GM18868 (cell line): ENCODE data around the gene C5orf24.
"Not testable (repeated sequence)": the region's sequence is repeated elsewhere in the genome, so short reads cannot be mapped to it uniquely, and the experiment has no call there.

Source experiments
- ATAC-seq: cut with Tn5 transposase; IDR thresholded peaks from one replicate; pipeline ENCODE4 v1.9.1; 2021; ENCODE audit warnings: mild to moderate bottlenecking, moderate library complexity; ENCODE audit not compliant: unreplicated experiment

The C5orf24 gene

GRCh38 chr5:134845852-134846640, at the start of gene C5orf24:
TSS of gene C5orf24 (plus strand) at chr5:134845968. CDS start at chr5:134854901, 8,933 bp downstream.
- ATAC-seq = peak; percentile 95

- no peak for ATAC-seq
These were observed 47.3 kb upstream of the C5orf24 start for GRCh38 chr5:134798468-134798867.

- ATAC-seq = no peak
These were observed 41.9 kb upstream of the C5orf24 start for GRCh38 chr5:134803821-134804220.

DNA sequence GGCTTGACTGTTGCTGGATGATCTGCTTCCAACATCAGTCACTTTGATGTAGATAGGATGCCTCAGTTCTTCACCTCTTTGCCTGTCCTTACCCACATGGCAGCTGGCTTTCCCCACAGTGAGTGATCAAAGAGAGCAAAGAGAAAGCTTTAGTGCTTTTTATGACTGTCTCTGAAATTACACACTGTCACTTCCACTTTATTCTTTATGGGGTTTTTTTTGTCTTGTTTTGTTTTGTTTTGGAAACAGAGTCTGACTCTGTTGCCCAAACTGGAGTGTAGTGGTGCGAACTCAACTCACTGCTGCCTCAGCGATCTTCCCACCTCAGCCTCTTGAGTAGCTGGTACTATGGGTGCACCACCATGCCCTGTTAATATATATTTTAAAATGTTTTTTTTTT, 32.4 kb upstream of the C5orf24 start:
- peak; percentile 76 for ATAC-seq

GRCh38 chr5:134813827-134814226, 31.9 kb upstream of the C5orf24 start:
- ATAC-seq = peak; percentile 73

GRCh38 chr5:134817006-134817405, 28.8 kb upstream of the C5orf24 start:
- ATAC-seq = no peak

DNA sequence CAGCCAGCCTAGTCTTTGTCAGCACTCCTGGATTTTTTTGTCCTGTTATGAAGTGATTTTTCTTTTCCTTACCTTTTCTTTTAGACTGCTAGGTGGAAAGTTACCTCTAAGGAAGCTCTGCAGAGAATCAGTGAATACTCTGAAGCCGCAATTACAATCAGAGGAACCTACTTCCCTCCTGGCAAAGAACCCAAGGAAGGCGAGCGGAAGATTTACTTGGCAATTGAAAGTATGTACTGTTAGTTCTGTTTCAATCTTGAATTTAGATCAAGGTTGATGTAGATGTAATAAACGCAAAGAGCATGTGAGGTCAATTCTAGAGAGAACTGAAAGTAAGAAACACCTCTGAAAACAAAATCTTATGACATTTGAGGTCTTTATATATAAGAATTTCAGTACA, 27.0 kb upstream of the C5orf24 start:
- ATAC-seq = no peak

DNA sequence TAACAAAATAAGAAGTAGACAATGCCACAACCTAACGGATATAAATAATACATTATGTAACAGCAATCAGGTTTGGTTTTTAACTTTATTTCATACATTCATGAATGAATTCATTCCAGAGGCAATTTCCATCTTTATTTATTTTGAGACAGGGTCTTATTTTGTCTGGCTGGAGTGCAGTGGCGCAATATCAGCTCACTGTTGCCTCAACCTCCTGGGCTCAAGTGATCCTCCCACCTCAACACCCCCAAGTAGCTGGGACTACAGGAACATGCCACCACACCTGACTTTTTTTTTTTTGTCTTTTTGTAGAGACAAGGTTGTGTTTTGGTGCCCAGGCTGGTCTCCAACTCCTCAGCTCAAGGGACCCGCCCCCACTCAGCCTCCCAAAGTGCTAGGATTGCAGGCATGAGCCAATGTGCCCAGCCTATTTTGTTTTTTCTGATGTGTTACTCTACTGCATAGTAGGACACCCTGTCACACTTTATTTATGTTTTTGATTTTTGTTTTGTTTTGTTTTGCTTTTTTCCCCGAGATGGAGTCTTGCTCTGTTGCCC, 26.3 kb upstream of the C5orf24 start:
- no peak for ATAC-seq

DNA sequence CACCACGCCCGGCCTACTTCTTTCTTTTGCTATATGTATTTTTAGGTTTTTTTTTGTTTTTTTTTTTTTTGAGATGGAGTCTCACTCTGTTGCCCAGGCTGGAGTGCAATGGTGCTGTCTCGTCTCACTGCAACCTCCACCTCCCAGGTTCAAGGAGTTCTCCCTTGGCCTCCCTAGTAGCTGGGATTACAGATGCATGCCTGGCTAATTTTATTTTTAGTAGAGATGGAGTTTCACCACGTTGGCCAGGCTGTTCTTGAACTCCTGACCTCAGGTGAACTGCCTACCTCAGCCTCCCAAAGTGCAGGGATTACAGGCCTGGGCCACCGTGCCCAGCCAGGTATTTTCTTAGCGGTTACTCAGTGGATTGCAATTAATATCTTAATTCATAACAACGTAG, 23.9 kb upstream of the C5orf24 start:
- ATAC-seq = no peak

DNA sequence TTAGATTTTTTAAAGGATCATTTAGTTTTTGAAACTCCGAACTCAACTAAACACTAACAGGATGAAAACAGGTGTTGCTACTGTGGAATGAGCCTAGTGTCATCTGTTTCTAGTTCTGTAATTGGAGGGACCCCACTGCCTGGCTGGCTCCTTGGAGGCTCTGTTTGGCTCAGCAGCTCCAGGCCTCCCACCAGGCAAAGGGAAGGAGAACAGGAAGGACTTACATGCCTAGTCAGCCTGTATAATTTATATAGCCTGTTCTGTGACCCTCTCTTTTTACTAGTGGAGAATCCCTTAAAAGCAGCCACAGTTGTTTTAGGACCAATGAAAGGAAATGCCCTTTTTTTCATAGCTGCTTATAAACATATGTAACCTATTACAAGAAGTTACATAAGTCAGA, 21.1 kb upstream of the C5orf24 start:
- no peak for ATAC-seq

DNA sequence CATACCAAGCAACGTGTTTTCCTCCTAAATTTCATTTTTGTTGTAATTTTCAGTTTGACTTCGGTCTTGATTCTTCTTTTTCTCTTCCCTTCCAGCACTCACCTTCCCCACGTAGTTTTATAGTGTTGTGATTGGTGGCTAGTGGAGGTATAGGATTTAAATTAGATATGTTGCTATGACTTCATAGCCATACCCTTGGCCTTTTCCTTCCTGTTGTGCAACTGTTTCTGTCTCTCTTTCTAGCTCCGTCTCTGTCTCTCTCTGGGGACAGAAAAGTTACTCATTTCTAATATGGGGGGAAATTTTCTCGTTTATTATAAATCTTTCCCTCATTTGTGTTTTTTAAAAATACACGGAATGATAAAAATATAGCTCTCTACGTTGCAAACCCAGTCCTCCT, 20.6 kb upstream of the C5orf24 start:
- no peak for ATAC-seq

DNA sequence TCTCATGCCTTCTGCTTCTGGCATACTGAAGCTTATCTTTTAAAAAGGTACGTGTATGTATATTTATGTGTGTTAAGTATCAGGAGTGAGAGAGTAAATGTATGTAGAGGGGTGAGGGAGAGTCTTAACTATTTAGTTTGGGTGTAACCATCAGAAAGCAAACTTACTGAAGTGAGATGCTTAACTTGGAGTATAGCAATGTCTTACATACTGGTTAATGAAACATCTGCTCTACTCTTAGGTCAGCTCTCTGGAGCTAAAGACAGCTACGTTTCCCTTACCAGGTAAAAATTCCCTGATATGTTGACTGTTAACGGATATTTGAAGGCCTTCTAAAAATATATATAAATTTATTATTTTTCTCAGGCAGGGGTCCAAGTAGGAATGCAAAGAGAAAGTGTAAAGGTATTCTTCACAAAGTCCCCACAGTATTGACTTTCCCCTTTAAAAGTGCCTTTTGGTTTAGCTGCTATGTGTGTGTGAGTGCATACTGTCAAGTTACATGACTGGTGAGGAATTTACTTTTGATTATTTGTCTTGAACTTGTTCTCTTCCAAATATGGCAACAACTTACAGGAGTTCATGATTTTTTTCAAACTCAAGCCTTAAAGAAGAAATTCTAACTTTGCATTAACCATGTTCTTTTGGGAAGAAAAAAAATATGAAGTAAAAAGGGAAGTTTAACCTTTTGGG, 12.3 kb upstream of the C5orf24 start:
- ATAC-seq = no peak

DNA sequence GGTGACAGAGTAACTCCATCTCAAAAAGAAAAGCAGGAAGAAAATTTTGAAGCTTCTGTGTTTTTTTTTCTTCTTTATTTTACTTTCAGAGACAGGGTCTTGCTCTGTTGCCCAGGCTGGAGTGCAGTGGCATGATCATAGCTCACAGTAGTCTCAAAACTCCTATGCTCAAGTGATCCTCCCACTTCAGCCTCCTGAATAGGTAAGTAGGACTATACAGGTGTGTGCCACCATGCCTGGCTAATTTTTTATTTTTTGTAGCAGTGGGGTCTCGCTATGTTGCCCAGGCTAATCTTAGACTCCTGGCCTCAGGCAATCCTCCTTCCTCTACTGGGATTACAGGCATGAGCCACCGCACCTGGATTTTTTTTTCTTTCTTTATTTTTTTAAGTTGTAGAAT, 10.1 kb upstream of the C5orf24 start:
- ATAC-seq = no peak

DNA sequence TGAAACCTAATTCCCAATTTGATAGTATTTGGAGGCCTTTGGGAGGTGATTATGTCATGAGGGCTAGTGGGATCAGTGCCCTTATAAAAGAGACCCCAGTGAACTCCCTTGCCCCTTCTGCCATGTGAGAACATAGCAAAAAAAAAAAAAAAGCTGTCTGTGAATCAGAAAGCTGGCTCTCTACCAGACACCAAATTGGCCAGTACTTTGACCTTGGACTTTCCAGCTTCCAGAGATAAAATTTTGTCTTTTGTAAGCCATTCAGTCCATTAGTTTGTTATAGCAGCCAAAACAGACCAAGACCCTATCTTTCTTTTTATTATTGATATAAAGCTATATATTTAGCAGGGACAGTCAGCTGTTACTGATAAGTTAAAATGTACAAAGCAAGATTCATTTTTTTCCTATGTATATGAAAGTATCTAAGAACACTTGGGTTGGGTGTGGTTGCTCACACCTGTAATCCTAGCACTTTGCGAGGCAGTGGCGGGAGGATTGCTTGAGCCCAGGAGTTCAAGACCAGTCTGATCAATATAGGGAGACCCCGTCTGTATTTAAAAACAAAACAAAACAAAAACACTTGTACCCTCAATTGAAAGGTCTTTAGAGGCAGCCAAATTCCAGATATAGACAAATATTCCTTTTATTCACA, 8.1 kb upstream of the C5orf24 start:
- ATAC-seq = no peak

GRCh38 chr5:134838361-134838760, 7.4 kb upstream of the C5orf24 start:
- ATAC-seq = not testable (repeated sequence)

GRCh38 chr5:134840811-134841210, 5.0 kb upstream of the C5orf24 start:
- ATAC-seq = no peak

GRCh38 chr5:134844252-134844651, 1.5 kb upstream of the C5orf24 start:
- ATAC-seq = no peak

- no peak for ATAC-seq
These were observed 375 bp upstream of the C5orf24 start for GRCh38 chr5:134845335-134845851.

DNA sequence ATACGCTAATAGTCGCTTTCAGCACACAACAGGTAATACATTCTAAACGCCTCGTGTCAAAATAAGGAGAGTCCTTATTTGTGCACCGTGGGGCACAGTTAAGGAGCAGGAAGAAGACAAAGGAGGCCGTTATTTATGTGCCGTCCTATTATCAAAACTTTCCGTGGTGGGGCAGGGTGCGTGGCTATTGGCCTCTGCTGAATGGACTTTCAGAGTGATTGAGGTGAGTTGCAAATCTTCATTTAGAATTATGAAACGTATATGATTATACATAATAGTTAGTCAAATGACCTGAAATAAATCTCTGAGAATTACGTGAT, 833 bp downstream of the C5orf24 start:
- peak; percentile 1 for ATAC-seq

GRCh38 chr5:134849434-134849933, 3.7 kb downstream of the C5orf24 start:
- not testable (repeated sequence) for ATAC-seq

DNA sequence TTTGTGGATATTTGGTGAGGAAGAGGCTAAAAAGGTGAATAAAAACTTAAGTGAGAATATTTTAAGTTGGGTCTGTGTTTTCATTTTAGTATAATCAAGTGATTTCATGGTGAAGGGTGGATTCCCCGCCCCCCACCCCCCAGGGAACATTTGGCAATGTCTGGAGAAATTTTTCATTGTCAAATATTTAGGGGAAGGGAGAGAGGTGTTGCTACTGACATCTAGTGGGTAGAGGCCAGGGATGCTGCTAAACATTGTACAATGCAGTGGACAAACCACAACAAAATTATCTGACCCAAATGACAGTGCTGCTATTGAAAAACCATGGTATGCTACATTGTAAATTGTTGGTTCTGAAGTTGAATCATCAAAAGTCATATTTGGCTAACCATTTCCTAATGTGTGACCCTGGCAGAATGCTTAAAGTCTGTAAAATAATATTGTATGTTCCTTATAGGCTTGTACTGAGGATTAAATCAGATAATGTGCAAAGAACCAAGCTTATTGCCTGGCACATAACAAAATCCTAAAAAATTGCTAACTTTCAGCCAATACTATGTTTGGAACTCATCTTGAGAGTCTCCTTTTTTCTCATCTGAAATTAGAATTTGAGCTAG, 5.6 kb downstream of the C5orf24 start:
- ATAC-seq = no peak
